ENCODE measurements around the gene LHFPL4. TPM values are rescaled to one million over a fixed set of nuclear protein-coding genes. Genes with fewer than 3 reads are reported as not detected.

LHFPL4 gene
- total RNA-seq, 2 experiments from 2014 or later, result not detected

DNA sequence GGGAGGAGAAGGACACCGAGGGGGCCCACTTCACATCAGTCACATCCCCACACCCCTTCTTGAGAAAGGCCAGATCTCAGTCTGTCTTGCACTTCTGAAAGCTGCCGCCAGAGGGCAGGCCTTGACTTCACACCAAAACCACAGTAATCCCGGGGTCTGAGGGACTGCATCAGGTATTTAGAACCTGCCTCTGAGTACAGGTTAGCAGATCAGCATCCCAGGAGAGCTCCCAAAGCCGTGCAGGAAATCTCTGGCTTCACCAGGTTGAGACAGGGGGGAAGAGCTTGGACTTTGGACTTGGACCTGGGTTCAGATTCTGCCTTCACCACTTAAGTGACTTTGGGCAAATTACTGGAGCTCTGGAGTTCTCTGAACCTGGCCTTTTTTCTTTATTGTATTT lies 50.3 kb downstream of the LHFPL4 start:
- H3K36me3 Mint-ChIP-seq (ENCODE audit: low read depth), result no peaks in the 10 kb centered on the region
- peaks cover 3% of the 10 kb centered on the region for H3K4me1 Mint-ChIP-seq (ENCODE audit: low read depth)
- ATAC-seq (peak; percentile 67), DNase-seq (peak; percentile 89)
- peaks cover 30% of the 10 kb centered on the region for H3K27me3 Mint-ChIP-seq
- intact Hi-C loops (cut with micrococcal nuclease), result loop anchor here (10.0 kb wide), 1 partner anchor 142 kb away; the partner anchor contains the start of gene MTMR14
- TF ChIP-seq, protein P1, sequence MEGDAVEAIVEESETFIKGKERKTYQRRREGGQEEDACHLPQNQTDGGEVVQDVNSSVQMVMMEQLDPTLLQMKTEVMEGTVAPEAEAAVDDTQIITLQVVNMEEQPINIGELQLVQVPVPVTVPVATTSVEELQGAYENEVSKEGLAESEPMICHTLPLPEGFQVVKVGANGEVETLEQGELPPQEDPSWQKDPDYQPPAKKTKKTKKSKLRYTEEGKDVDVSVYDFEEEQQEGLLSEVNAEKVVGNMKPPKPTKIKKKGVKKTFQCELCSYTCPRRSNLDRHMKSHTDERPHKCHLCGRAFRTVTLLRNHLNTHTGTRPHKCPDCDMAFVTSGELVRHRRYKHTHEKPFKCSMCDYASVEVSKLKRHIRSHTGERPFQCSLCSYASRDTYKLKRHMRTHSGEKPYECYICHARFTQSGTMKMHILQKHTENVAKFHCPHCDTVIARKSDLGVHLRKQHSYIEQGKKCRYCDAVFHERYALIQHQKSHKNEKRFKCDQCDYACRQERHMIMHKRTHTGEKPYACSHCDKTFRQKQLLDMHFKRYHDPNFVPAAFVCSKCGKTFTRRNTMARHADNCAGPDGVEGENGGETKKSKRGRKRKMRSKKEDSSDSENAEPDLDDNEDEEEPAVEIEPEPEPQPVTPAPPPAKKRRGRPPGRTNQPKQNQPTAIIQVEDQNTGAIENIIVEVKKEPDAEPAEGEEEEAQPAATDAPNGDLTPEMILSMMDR (IDR thresholded peaks at IDR 0.05), result peak; percentile 85
- POLR2A ChIA-PET, result no interaction called here
- no peak overlapping the region for H3K27ac Mint-ChIP-seq
- no peaks in the 10 kb centered on the region for H3K9me3 Mint-ChIP-seq
- CTCF ChIA-PET, result interaction anchor here (0.6 to 4.8 kb wide), 36 partner anchors 12 to 443 kb away, joined by 3 to 52 read pairs (median 4); partner anchors contain the start of genes BRPF1 and MTMR14
- H3K4me3 Mint-ChIP-seq, result no peak overlapping the region

DNA sequence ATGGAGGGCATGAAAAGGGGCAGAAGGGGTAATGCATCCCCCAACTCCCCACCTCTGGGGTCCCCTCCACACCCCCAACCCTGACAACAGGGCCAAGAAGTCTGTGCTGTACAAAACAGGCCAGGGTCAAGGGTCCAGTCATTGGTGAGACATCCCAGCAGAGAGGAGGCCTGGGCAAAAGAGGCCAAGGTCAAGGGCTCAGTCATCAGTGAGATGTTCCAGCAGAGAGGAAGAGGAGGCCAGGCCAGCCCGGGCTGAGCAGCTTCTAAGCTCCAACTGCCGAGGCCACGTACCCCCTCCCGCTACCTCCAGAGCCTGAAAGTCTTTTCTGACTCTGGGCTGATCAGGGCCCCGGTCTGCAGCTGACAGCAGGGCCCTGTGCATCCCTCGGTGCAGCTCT lies 52.4 kb downstream of the LHFPL4 start:
- TF ChIP-seq, protein P1 (IDR thresholded peaks at IDR 0.05), result no peak
- intact Hi-C loops (cut with micrococcal nuclease), result loop anchor here (10.0 kb wide), 1 partner anchor 144 kb away; the partner anchor contains the start of gene MTMR14
- CTCF ChIA-PET, result interaction anchor here (0.6 to 4.8 kb wide), 11 partner anchors 10 to 785 kb away, joined by 3 to 52 read pairs (median 3); partner anchors contain the start of gene BRPF1

DNA sequence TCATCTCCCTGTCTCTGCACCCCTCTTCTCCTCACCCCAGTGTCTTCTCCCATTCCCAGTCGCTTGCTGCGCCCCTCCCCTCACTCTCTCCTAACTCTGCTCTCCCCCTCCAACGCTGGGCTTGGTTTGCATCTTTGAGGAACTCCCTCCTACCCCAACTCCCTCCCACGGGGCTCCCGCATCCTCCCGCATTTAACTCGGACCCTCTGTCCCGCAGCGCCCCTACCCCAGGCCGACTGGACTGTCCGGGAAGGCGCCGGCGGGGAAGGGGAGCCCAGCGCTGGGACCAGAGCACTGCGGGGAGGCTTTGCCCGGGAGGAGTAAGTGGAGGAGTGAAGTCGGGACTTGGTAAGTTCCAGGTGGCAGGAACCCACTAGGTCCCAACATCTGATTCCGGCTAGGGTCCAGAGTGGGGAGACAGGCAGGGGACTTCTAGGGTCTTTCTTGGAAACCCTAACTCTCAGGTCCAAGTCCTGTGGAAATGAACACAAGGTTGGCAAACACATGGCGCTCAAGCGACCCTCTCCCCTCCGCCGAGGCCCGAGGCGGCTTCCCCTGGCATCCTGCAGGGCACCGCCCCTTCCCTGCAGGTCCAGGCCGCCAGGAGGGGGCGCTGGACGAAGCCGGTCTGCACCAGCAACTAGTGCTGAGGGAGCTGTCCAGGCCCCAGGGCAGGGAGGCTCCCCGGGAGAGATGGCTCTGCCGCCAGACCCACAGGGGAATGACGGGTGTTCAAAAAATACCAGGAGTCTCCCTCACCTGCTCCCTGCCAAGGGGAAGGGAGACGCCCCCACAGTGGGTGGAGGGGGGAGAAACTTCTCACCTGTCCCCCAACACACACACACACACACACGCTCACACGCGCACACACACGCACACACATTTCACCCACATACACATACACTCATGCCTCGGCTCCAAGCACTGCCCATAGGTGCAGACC lies 53.2 kb downstream of the LHFPL4 start:
- Mint-ChIP-seq H3K4me1 (ENCODE audit: low read depth) (peaks cover 3% of the 10 kb centered on the region), H3K27me3 (peaks cover 25% of the 10 kb centered on the region), H3K4me3 (no peak overlapping the region), H3K27ac (no peak overlapping the region), H3K9me3 (no peaks in the 10 kb centered on the region), H3K36me3 (ENCODE audit: low read depth) (no peaks in the 10 kb centered on the region)
- CTCF ChIA-PET, result interaction anchor here (0.6 to 4.8 kb wide), 7 partner anchors 9 to 229 kb away, joined by 3 to 52 read pairs (median 3); partner anchors contain the start of gene BRPF1
- TF ChIP-seq, protein P1 (IDR thresholded peaks at IDR 0.05), result peak; percentile 79
- peak; percentile 91 for ATAC-seq
- intact Hi-C loops (cut with micrococcal nuclease), result loop anchor here (10.0 kb wide), 1 partner anchor 144 kb away; the partner anchor contains the start of gene MTMR14
- POLR2A ChIA-PET, result no interaction called here
- DNase-seq, result peak; percentile 83

More for the DNA sequence above, 52.4 kb downstream of the LHFPL4 start:
- ATAC-seq (no peak), DNase-seq (no peak)
- no peak overlapping the region for H3K27ac Mint-ChIP-seq
- peaks cover 3% of the 10 kb centered on the region for H3K4me1 Mint-ChIP-seq (ENCODE audit: low read depth)
- H3K27me3 Mint-ChIP-seq, result peaks cover 25% of the 10 kb centered on the region
- POLR2A ChIA-PET, result no interaction called here
- no peaks in the 10 kb centered on the region for H3K9me3 Mint-ChIP-seq
- no peaks in the 10 kb centered on the region for H3K36me3 Mint-ChIP-seq (ENCODE audit: low read depth)
- no peak overlapping the region for H3K4me3 Mint-ChIP-seq

DNA sequence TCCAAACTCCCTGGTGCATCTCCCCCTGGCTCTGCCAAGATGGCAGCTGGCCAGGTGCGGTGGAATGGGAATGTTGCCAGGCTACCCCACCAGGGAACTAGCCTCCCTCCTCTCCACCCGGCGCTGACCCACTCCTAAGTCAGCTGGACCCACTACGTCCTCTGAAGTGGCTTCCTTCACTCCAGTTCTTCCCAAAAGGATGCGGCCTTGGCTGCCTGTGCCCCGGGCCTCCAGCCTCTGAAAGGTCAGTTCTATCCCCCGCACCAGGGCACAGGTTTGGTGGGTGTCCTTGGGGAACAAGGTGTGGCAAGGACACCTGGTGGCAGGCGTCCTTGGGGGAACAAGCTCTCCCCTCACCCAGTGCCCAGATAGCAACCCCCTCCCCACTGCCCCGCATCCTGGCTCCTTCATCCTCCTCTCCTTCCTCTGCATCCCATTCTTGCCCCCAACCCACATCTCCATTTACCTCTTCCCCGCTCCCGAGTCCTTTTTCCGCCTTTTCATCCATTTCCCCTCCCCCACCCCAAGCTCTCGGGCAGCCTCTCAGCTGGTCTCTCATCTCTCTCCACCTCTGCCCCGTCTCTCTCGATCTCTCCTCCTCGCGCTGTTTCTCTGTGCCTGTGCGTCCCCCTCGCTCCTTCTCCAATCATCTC lies 54.0 kb downstream of the LHFPL4 start:
- ATAC-seq (no peak), DNase-seq (no peak)
- TF ChIP-seq, protein P1 (IDR thresholded peaks at IDR 0.05), result no peak
- ChIA-PET CTCF (interaction anchor here (0.6 kb wide), 1 partner anchor 228 kb away, joined by 3 read pairs; no protein-coding TSS in a partner anchor), POLR2A (no interaction called here)
- H3K27ac Mint-ChIP-seq, result no peak overlapping the region
- H3K4me3 Mint-ChIP-seq, result no peak overlapping the region
- intact Hi-C loops (cut with micrococcal nuclease), result loop anchor here (10.0 kb wide), 1 partner anchor 145 kb away; the partner anchor contains the start of gene MTMR14
- no peaks in the 10 kb centered on the region for H3K36me3 Mint-ChIP-seq (ENCODE audit: low read depth)
- H3K9me3 Mint-ChIP-seq, result no peaks in the 10 kb centered on the region
- H3K4me1 Mint-ChIP-seq (ENCODE audit: low read depth), result peaks cover 3% of the 10 kb centered on the region
- H3K27me3 Mint-ChIP-seq, result peaks cover 25% of the 10 kb centered on the region
